GM23338 (cell line): Measurements from ENCODE around the gene AFAP1L1. TPM values are rescaled to one million over a fixed set of nuclear protein-coding genes. Genes with fewer than 3 reads are reported as not detected.

ENCODE experiments used
- ATAC-seq: fragments of 200-7000 bp; cut with Tn5 transposase; 3 replicates; pipeline ENCODE4 v1.9.1; 2020
- DNase-seq: peaks from one replicate; pipeline ENCODE4 v3.0.0-alpha.2; 2015; ENCODE audit warnings: low spot score
- H2AFZ ChIP-seq: fragments of 200-600 bp; sonication (generic); 2 replicates; pipeline ENCODE4 v1.8.0; 2016; ENCODE audit warnings: antibody characterized with exemption, mild to moderate bottlenecking, moderate library complexity
- H3F3A ChIP-seq: fragments of 200-600 bp; sonication (generic); replicated peaks from 2 replicates; pipeline ENCODE4 v1.8.0; 2017; ENCODE audit warnings: antibody characterized with exemption, mixed run types, low read depth
- H3K27ac ChIP-seq: fragments of 200-600 bp; sonication (generic); 2 replicates; pipeline ENCODE4 v1.6.1; 2016; ENCODE audit warnings: low read depth
- H3K27me3 ChIP-seq: fragments of 200-600 bp; sonication (generic); 2 replicates; pipeline ENCODE4 v1.8.0; 2016; ENCODE audit warnings: mild to moderate bottlenecking, mixed run types, moderate library complexity; ENCODE audit not compliant: insufficient read depth
- H3K36me3 ChIP-seq: fragments of 200-600 bp; sonication (generic); 2 replicates; pipeline ENCODE4 v1.8.0; 2016; ENCODE audit warnings: mild to moderate bottlenecking; ENCODE audit not compliant: insufficient read depth
- H3K4me1 ChIP-seq: fragments of 200-600 bp; sonication (generic); 2 replicates; pipeline ENCODE4 v1.8.0; 2016; ENCODE audit warnings: mild to moderate bottlenecking, moderate library complexity; ENCODE audit not compliant: insufficient read depth
- H3K4me2 ChIP-seq: fragments of 200-600 bp; sonication (generic); 2 replicates; pipeline ENCODE4 v1.7.1; 2017; ENCODE audit warnings: mixed run types
- H3K4me3 ChIP-seq: fragments of 200-600 bp; sonication (generic); 2 replicates; pipeline ENCODE4 v1.6.1; 2016; ENCODE audit warnings: mixed run types
- H3K79me2 ChIP-seq: fragments of 200-600 bp; sonication (generic); replicated peaks from 2 replicates; pipeline ENCODE4 v1.8.0; 2017; ENCODE audit warnings: mild to moderate bottlenecking; ENCODE audit not compliant: insufficient read depth
- H3K9me2 ChIP-seq: fragments of 200-600 bp; sonication (generic); 2 replicates; pipeline ENCODE4 v1.8.0; 2017; ENCODE audit not compliant: insufficient read depth
- H4K20me1 ChIP-seq: fragments of 200-600 bp; sonication (generic); replicated peaks from 2 replicates; pipeline ENCODE4 v1.8.0; 2017; ENCODE audit warnings: mild to moderate bottlenecking; ENCODE audit not compliant: insufficient read depth
- H3K27ac Mint-ChIP-seq: 2 replicates; pipeline ENCODE4 v1.8.0; 2020; ENCODE audit warnings: inconsistent platforms, mild to moderate bottlenecking, moderate library complexity, mixed read lengths
- H3K27me3 Mint-ChIP-seq: 3 replicates; pipeline ENCODE4 v1.8.0; 2022; ENCODE audit warnings: low read depth, mild to moderate bottlenecking, moderate library complexity, mixed read lengths, inconsistent platforms; ENCODE audit not compliant: insufficient read depth, poor library complexity
- H3K36me3 Mint-ChIP-seq: 3 replicates; pipeline ENCODE4 v1.8.0; 2021; ENCODE audit warnings: low read depth, mild to moderate bottlenecking, inconsistent platforms, moderate library complexity, mixed read lengths
- H3K4me1 Mint-ChIP-seq: 3 replicates; pipeline ENCODE4 v1.8.0; 2020; ENCODE audit warnings: mild to moderate bottlenecking, inconsistent platforms, mixed read lengths
- H3K4me3 Mint-ChIP-seq: 3 replicates; pipeline ENCODE4 v1.8.0; 2021; ENCODE audit warnings: moderate library complexity, mild to moderate bottlenecking, inconsistent platforms, mixed read lengths
- H3K9me3 Mint-ChIP-seq: 3 replicates; pipeline ENCODE4 v1.8.0; 2020; ENCODE audit warnings: moderate library complexity, mild to moderate bottlenecking, inconsistent platforms, mixed read lengths
- CREB1 ChIP-seq: fragments of 250-450 bp; sonication (Bioruptor Pico); IDR thresholded peaks from 2 replicates; pipeline ENCODE4 v1.5.0; 2020; ENCODE audit warnings: low read depth, mild to moderate bottlenecking, moderate library complexity
- CTCF ChIP-seq, 2 experiments: fragments of 200-600 bp in 1 of 2; sonication (generic) in 1 of 2; conservative IDR thresholded peaks; 2 replicates each; pipeline versions ENCODE4 v1.5.1 to v1.6.1; 2016 to 2017; ENCODE audit warnings: antibody characterized with exemption in 2 of 2, low read depth in 2 of 2, mild to moderate bottlenecking in 2 of 2, moderate library complexity in 1 of 2
- EZH2 ChIP-seq: fragments of 200-600 bp; sonication (generic); IDR thresholded peaks from one replicate; pipeline ENCODE4 v1.8.0; 2017; ENCODE audit warnings: antibody characterized with exemption, mild to moderate bottlenecking, low read depth; ENCODE audit not compliant: unreplicated experiment
- EZH2phosphoT487 ChIP-seq: fragments of 200-600 bp; sonication (generic); IDR thresholded peaks from one replicate; pipeline ENCODE4 v1.8.1; 2018; ENCODE audit warnings: antibody characterized with exemption; ENCODE audit not compliant: unreplicated experiment
- JUNB ChIP-seq: IDR thresholded peaks from one replicate; pipeline ENCODE4 v1.6.1; 2016; ENCODE audit warnings: antibody characterized with exemption; ENCODE audit not compliant: unreplicated experiment
- NANOG ChIP-seq: IDR thresholded peaks from 2 replicates; pipeline ENCODE4 v1.6.1; 2016; ENCODE audit warnings: antibody characterized with exemption, borderline replicate concordance
- POLR2AphosphoS5 ChIP-seq: IDR thresholded peaks from 2 replicates; pipeline ENCODE4 v1.6.1; 2016; ENCODE audit warnings: antibody characterized with exemption, low read depth
- STAT1 ChIP-seq: IDR thresholded peaks from one replicate; pipeline ENCODE4 v1.6.1; 2016; ENCODE audit warnings: antibody characterized with exemption; ENCODE audit not compliant: unreplicated experiment
- ZNF114 ChIP-seq: fragments of 250-450 bp; sonication (Bioruptor Pico); IDR thresholded peaks from 2 replicates; pipeline ENCODE4 v1.5.0; 2020; ENCODE audit warnings: mild to moderate bottlenecking, moderate library complexity
- ZNF331 ChIP-seq: fragments of 250-450 bp; sonication (Bioruptor Pico); IDR thresholded peaks from 2 replicates; pipeline ENCODE4 v1.5.0; 2020; ENCODE audit warnings: low read depth, mild to moderate bottlenecking, moderate library complexity
- polyA plus RNA-seq: library from polyadenylated mRNA; unstranded; fragments of >200 nt; fragmentation: Nextera tagmentation; extraction: Ambion mirVana; gene quantifications from 2 replicates; pipeline ENCODE4 v1.2.1, GENCODE V29; 2016
- total RNA-seq: library from RNA; depleted of rRNA; stranded (reverse); fragments of >200 nt; shearing (Covaris generic); gene quantifications from 2 replicates; pipeline ENCODE4 v1.2.3, GENCODE V29; 2014
- TF ChIP-seq, protein P1 (sequence below): IDR thresholded peaks from one replicate; pipeline ENCODE4 v1.6.1; 2018; ENCODE audit warnings: antibody characterized with exemption; ENCODE audit not compliant: unreplicated experiment
- TF ChIP-seq, protein P2 (sequence below): IDR thresholded peaks from 2 replicates; pipeline ENCODE4 v1.6.1; 2016; ENCODE audit warnings: antibody characterized with exemption

AFAP1L1 gene
- total and polyA plus RNA-seq, 2 experiments from 2014 or later = 3.2 to 5.7 TPM

GRCh38 chr5:149297340-149298025 lies 25.8 kb downstream of the AFAP1L1 start (continued):
- TF ChIP-seq, protein P1, sequence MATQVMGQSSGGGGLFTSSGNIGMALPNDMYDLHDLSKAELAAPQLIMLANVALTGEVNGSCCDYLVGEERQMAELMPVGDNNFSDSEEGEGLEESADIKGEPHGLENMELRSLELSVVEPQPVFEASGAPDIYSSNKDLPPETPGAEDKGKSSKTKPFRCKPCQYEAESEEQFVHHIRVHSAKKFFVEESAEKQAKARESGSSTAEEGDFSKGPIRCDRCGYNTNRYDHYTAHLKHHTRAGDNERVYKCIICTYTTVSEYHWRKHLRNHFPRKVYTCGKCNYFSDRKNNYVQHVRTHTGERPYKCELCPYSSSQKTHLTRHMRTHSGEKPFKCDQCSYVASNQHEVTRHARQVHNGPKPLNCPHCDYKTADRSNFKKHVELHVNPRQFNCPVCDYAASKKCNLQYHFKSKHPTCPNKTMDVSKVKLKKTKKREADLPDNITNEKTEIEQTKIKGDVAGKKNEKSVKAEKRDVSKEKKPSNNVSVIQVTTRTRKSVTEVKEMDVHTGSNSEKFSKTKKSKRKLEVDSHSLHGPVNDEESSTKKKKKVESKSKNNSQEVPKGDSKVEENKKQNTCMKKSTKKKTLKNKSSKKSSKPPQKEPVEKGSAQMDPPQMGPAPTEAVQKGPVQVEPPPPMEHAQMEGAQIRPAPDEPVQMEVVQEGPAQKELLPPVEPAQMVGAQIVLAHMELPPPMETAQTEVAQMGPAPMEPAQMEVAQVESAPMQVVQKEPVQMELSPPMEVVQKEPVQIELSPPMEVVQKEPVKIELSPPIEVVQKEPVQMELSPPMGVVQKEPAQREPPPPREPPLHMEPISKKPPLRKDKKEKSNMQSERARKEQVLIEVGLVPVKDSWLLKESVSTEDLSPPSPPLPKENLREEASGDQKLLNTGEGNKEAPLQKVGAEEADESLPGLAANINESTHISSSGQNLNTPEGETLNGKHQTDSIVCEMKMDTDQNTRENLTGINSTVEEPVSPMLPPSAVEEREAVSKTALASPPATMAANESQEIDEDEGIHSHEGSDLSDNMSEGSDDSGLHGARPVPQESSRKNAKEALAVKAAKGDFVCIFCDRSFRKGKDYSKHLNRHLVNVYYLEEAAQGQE = no peak
- TF ChIP-seq EZH2phosphoT487 (no peak), CREB1 (CRISPR knock-in tag) (no peak), ZNF331 (no peak)
- TF ChIP-seq, protein P2, sequence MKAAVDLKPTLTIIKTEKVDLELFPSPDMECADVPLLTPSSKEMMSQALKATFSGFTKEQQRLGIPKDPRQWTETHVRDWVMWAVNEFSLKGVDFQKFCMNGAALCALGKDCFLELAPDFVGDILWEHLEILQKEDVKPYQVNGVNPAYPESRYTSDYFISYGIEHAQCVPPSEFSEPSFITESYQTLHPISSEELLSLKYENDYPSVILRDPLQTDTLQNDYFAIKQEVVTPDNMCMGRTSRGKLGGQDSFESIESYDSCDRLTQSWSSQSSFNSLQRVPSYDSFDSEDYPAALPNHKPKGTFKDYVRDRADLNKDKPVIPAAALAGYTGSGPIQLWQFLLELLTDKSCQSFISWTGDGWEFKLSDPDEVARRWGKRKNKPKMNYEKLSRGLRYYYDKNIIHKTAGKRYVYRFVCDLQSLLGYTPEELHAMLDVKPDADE = no peak

GRCh38 chr5:149298163-149298562 lies 26.5 kb downstream of the AFAP1L1 start:
- Mint-ChIP-seq H3K9me3 (no peaks in the 10 kb centered on the region), H3K4me3 (no peak overlapping the region), H3K27me3 (peaks cover 7% of the 10 kb centered on the region), H3K4me1 (peaks cover 18% of the 10 kb centered on the region), H3K36me3 (no peaks in the 10 kb centered on the region), H3K27ac (no peak overlapping the region)
- no peaks in the 10 kb centered on the region for H3K9me2 ChIP-seq
- DNase-seq = no peak
- no peaks in the 10 kb centered on the region for H3K36me3 ChIP-seq
- no peak overlapping the region for H3K4me3 ChIP-seq
- no peak overlapping the region for H2AFZ ChIP-seq
- no peaks in the 10 kb centered on the region for H3F3A ChIP-seq
- H3K79me2 ChIP-seq = no peaks in the 10 kb centered on the region
- H4K20me1 ChIP-seq = no peaks in the 10 kb centered on the region; the same call in 1 of the 2 replicates
- no peak overlapping the region for H3K27ac ChIP-seq
- H3K4me1 ChIP-seq = no peaks in the 10 kb centered on the region
- no peaks in the 10 kb centered on the region for H3K27me3 ChIP-seq
- no peak overlapping the region for H3K4me2 ChIP-seq
- no peak for ATAC-seq
- TF ChIP-seq JUNB (no peak), ZNF114 (CRISPR knock-in tag) (no peak), CREB1 (CRISPR knock-in tag) (no peak), CTCF (conservative IDR thresholded peaks at IDR 0.05; ENCODE audit: low read depth in 2 of 2) (no peak), NANOG (no peak), ZNF331 (no peak), POLR2AphosphoS5 (no peak), STAT1 (no peak), EZH2phosphoT487 (no peak), EZH2 (no peak)
- TF ChIP-seq, protein P2 = no peak
- TF ChIP-seq, protein P1 = no peak
